HG03457 (cell line): ENCODE results near the gene RCHY1.
"Not testable (repeated sequence)": the region's sequence is repeated elsewhere in the genome, so short reads cannot be mapped to it uniquely, and the experiment has no call there.

ENCODE experiments used
- ATAC-seq: cut with Tn5 transposase; IDR thresholded peaks from one replicate; pipeline ENCODE4 v1.9.1; 2021; ENCODE audit warnings: moderate number of reproducible peaks; ENCODE audit not compliant: unreplicated experiment

The RCHY1 gene

DNA sequence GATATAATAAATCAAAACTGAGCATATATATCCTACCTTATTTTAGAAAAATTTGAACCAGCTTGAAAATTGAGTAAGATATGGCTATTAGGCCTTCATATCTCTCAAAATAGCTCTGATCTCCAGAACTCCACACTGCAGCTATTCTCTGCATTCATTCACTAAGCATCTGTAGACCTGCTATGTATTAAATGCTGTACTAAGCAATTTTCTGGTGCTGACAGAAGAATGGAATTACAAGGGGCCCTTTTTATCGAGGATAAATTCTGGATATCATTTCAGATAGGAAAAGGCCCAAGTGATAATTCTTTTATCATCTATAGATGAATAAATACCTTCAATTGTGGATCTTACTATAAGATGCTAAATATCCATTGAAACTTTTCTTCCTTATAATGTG lies 1.9 kb upstream of the RCHY1 start:
- ATAC-seq, result no peak

DNA sequence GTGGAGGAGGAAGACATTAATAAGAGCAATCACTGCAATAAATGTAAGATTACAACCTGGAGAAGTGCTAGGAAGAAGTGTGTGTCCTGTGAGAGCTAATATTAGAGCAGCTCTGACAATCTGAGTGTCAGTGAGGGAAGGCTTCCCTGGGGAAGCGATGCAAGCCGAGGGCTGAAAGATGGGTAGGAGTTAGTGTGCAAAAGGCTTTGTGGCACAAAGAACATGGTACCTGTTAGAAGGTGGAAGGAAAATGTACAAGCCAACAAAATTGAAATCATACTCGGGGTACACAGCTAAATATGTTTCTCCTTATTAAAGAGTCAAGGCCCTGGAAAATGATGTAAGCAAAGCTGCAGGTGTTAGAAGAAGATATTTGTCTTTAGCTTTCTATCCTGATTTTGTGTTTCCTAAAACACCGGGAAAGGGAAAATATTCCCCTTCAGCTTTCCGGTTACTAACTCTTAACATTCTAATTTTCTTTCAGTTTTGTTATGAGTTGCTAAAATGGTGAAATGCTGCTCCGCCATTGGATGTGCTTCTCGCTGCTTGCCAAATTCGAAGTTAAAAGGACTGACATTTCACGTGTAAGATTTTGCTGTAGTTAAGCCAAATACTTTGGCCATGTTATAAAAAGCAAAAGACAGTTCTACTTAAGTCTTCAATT lies 878 bp upstream of the RCHY1 start:
- ATAC-seq, result peak; percentile 3

DNA sequence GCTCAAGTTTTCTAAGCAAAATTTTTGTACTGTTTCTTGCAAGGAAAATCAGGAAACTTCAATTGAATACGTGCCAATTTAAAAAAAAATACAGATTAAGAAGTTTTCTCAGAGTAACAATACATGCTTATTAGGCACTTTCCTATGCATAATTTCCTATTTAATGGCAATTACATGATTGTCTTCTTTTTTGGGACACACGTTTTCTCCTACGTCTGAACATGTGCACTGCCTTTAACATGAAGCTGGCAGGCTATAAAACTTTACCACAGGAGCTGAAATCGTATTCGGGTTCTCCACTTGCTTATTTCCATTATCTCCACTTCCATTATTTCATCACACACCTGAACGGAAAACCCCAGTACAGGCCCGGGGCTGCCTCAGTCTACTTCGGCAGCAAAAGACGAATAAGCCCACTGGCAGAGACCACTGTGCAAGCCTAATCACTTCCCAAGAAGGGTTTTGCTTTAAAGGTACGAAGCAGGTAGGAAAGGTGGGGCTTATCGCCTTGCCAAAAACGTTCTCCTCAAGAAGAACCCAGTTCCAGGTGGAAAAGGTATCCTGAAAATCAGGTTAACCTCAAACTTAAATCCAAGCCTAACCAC lies 575 bp downstream of the RCHY1 start:
- no peak for ATAC-seq

DNA sequence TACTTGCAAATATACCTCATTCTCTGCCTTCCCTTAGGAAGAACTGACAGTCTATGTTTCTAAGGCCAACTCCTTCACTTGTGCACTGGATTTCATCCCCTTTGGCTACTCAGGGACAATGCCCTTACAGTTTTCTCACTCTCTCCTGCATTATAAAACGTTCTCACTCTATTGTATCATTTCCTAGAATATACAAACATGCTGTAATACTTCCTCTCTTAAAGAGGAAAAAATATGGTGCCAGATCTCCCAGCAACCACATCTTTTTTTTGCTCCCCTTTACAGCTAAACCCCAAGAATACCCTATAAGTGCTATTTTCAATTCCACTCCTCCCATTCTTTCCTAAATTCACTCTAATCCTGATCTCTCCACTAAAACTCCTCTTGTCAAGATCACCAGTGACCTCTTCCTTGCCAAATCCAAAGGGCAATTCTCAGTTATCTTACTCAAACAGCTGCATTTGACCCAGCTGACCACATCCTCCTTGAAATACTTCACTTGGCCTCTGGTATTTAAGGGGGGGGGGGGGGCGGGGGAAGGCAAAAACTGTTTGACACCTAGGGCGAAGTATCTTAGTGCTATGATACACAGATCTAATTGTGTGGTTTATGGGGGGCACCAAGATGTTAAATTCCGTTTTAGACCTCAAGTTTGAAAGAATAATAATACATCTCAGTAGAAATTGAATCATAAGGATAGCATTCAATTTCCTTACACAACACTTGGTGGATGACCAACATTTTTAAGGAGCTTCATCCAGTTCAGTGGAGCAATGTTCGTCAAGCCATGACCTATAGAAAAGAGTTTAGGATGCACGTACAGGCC lies 1.6 kb downstream of the RCHY1 start:
- ATAC-seq, result no peak

DNA sequence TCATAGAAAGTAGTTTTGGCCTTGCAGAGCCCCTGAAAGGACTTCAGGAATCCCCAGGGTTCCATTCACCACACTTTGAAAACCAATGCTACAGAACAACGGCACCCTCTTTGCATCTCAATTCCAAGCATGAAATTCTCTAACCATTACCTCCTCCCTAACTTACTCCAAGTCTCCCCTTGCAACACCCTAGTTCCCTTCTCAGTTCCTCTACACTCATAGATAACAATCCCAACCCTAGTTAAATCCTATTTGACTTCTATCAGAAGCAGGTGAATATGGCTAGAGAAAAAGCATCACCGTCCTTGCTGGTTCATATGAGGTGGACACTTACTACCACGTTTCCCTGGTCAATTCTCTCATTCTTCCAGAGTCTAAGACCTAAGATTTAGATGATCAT lies 2.4 kb downstream of the RCHY1 start:
- ATAC-seq, result no peak

DNA sequence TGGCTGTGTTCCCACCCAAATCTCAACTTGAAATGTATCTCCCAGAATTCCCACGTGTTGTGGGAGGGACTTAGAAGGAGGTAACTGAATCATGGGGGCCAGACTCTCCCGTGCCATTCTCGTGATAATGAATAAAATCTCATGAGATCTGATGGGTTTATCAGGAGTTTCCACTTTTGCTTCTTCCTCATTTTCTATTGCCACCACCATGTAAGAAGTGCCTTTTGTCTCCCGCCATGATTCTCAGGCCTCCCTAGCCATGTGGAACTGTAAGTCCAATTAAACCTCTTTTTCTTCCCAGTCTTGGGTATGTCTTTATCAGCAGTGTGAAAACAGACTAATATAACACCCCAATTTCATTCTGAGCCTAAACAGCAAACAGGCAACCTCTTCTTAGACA lies 4.6 kb downstream of the RCHY1 start:
- not testable (repeated sequence) for ATAC-seq

DNA sequence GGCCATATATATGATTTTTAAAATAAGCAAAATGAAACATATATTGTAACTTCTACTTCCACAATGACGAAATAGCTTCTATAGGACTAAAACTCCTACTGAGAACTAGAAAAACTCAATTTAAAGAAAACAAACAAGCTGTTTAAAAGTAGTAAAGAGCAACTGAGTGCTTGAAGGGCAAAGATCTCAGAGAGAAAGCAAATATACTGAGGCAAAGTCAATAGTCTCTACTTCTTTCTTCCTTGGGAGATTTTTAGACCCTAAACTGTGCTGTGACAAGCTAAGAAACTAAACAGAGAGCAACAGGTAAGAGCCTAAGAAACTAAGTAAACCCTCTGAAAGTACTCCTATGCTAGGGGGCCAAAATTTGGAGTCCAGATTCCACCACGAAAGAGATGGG lies 8.6 kb downstream of the RCHY1 start:
- ATAC-seq, result no peak

DNA sequence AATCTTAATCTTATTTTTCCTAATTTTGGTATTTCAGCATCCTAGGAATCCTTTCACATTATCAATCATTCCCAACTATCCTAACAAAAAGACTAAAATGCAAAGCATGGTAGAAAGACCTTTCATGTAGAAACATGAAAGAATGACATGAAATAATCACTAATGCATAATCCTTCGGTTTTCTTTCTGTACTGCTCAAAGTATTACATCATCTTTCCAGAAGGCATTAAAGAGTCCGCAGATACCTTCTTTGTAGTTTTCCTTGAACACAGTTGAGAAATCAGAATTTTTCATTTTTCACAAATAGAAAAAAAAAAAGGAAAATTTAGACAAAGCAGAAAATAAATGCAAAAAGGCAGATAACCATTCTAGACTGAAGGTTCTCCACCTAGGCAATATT lies 11.5 kb downstream of the RCHY1 start:
- ATAC-seq, result no peak

DNA sequence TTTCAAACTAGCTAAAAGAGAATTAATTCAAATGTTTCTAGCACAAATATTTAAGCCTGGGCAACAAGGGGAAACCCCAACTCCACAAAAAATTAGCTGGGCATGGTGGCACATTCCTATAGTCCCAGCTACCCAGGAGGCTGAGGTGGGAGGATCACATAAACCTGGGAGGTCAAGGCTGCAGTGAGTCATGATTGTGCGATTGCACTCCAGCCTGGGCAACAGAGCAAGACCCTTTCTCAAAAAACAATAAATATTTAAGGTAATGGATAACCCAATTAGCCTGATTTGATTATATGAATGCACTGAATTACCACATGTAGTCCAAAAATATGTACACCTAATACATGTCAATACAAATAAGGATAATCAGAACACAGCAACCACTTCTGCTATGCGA lies 14.3 kb downstream of the RCHY1 start:
- ATAC-seq, result no peak

DNA sequence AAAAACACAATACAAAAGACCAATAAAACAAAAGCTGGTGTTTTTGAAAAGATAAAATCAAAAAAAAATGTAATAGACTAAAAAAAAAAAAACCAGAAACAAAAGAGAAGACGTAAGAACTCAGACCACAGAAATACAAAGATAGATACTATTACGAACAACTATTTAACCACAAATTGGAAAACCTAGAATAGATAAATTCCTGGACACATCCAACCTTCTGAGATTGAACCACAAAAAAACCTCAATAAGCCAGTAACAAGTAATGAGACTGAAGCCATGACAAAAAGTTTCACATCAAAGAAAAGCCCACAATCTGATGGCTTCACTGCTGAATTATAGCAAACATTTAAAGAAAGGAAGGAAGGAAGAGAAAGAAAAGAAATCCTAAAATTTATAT lies 16.2 kb downstream of the RCHY1 start:
- no peak for ATAC-seq

DNA sequence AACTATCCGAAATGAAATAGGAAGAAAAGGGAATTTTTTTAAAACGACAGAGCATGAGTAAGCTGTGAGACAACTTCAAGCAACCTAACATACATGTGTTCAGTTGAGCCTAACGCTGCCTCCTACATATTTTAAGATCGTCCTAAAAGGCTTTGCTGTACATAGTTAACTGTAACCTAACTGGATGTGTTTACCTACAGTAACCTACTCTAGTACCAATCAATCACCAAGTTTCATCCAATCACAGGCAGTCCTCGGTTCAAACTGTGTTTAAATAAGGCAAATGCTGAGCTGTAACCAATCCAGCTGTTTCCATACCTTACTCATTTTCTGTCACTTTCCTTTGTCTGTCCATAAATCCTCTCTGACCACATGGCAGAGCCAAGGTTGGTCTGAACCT lies 17.1 kb downstream of the RCHY1 start:
- ATAC-seq, result no peak

DNA sequence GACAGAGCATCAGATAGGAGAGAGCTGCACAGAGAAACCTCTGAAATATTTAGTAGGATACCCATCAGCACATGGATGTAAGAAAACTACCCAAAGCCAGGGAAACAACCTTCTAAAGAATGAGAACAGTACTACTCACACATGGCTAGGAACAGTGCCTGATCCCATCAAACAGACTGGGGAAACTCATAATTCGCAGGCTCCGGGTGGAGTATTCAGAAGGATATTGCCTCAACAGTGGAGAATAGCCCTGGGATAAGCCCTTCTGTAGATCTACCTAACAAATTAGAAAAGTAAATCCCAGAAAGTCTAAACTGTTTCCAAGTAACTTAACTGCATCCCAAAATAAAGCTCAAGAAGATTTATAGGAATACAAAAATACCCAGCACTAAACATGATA lies 17.8 kb downstream of the RCHY1 start:
- ATAC-seq, result no peak

DNA sequence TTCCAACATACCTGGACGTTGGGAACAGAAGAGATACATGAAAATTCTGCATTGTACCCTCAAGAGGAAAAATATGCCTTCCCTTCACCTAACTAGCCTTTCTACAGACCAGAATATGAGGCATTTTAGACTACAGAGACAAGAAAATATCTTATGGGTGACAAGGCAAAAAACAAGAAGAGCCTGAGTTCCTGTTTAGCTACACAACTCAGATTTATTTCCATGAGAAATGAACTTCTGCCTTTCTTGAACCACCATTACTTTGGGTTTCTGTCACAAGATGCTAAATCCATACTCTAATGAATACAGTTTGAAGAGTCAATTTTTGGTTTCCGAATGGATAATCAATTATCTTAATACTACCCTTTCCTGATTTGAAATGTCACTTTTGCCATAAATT lies 18.7 kb downstream of the RCHY1 start:
- no peak for ATAC-seq

DNA sequence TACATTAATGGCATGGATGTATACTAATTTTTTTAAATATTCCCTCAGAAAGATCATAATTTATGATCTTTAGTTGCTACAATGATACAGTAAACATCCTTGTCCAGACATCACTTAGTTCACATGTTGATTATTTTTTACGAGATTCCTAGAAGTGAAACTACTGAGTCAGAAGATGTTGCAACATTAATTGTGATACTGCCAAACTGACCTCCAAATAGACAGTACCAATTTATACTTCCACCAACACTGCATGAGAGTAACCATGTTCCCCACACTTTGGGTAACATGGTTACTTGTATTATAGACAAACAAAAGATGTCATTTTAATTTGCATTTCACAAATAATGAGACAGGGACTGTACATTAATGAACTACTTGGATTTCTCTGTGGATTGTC lies 19.6 kb downstream of the RCHY1 start:
- ATAC-seq, result no peak

DNA sequence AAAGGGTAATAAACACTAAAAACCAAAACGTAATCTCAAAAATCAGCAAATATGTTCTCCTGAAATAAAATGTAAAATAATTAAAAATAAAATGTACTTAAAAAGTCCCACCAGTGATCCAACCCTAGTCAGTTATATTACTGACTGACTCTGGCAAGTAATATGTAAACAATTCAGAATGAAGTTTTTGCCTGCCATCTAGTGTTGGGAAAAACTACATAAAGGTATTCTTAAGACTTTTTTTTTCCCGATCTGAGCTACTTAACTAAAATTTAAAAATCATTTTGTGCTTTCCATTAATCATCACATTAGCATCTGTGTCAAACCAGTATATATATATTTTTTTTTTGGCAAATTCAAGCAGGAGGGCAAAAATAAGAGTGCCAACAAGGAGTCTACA lies 24.0 kb downstream of the RCHY1 start:
- ATAC-seq, result no peak

DNA sequence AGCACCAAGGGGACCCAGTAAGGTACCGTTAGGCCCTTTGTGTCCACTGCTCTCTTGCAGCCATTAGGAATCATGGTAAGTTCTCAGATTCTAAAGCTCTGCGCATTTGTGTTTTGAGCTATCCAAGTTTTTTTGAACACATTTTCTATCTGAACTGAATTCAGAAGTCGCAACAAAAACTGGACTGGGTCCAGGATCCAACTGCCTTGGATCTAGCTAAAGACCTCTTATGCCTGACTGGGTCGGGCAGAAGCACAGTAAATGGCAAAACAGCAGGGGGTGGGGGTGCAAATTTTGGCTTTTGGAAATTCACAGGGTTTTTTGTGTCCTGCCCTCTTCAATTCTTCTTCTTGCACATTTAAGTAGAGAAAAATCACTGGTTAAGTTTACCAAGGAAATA lies 30.0 kb downstream of the RCHY1 start:
- ATAC-seq, result no peak

DNA sequence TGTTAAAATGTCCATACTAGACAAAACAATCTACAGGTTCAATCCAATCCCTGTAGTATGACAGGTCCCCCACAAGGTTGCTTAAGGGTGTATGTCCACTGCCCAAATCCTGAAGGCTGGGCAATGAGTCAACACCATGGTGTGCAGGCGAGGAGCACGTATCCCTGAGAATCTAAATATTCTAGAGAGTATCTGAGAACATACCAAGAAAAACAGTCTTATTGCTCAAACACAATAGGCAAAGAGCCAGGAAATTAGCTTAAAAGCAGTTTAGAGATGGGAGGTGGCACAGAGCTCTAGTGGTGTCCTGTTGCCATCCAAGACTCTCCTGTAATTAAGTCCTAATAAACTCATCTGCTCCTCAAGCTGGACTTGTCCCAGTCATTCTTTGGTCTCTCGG lies 37.0 kb downstream of the RCHY1 start:
- no peak for ATAC-seq

DNA sequence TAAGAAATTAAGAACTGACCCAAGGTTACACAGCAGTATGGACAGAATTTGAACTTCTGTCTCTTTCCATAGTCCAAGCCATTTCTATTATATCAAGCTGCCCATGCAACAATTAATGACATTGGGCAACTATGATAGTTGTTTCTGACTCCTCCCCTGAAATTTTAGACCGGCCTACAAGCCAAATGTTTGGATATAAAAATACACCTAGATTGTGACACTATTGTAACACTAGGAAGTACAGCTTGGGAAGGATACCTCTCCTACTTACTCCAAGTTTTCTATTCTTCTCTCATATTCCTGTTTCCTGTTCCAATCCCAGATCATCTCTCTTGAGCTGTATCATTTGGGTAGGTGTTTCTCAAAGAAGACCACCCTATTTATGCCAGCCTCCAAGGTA lies 43.5 kb downstream of the RCHY1 start:
- ATAC-seq, result no peak

DNA sequence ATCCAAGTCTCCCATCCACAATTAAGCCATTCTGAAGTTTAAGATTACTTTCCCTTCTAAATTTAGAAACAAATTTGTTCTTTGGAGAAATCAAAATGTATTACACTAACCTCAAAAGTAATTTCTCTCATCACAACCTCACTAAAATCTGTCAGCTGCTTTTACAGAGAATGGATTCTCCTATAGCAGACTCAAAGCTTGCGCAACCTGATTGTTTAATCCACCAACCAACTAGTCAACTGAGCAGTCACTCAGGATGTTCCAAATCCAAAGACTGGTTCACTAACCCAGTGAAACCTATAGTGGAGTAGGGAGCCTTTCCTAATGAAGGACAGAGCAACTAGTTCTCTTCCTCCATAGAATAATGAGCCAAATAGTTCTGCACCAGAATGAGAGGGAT lies 44.3 kb downstream of the RCHY1 start:
- ATAC-seq, result no peak

DNA sequence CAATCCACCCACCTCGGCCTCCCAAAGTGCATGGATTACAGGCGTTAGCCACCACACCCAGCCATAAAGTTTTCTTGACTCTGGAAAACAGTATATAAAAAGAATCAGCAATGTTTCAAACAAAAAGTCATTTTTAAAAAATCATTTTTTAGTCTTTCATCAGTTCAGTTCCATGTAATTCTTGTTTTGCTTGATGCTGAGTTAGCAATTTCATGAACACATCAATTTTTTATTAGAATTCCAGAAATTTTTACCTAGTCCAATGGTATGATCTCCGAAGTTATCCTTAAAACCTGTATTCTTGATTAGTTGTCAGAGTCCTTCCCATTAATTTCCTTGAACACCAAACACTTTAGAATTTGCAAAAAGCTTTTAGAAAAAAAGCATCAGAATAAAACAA lies 56.8 kb downstream of the RCHY1 start:
- ATAC-seq, result no peak

DNA sequence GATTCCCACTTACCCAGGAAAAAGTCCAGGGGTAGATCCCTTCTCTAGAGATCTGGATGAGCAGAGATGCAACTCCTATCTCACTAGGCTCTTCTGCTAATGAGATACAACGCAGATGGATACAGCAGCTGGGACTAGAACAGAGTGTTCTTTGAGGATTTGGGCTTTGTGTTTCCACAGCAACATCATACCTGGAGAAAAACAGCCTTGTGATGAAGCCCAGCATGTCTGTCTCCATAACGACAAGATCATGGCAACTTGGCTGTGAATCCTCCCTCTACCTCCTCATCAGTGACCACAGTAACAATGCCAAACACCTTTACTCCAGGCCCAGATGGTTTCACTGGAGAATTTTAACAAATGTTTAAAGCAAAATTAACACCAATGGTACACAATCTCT lies 80.1 kb downstream of the RCHY1 start:
- ATAC-seq, result no peak

DNA sequence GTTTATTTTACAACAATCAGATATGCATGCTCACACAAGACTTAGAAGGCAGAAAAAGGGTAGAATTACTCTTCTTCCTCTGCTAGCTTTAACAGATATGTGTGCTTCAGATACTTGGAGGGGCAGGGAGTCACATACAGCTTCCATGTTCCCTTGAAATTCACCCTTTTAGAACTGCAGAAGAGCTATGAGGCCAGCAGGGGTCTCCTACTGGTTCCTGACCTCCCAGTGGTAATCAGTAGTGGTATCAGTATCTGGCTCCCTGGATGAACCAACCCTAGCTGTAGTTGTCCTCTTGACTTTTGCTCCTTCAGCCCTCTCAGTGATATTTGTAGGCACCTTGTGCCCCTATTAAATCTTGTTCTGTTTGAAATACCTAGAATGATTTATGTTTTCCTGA lies 81.5 kb downstream of the RCHY1 start:
- no peak for ATAC-seq
